ENCODE results near the gene ABHD11.

Gene ABHD11

DNA sequence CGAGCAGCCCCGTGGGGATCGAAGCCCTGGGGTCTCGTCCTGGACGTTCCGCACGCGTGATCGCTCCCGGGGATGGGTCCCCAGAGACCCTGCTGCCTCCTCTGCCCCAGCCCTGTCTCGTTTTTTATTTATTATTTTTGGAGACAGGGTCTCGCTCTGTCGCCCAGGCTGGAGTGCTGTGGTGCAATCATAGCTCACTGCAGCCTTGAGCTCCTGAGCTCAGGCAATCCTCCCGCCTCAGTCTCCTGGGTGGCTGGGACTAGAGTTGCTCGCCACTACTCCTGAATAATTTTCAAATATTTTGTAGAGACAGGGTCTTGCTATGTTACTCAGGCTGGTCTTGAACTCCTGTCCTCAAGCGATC, 18.8 kb downstream of the ABHD11 start:
- no peaks in the 10 kb centered on the region for H3K27me3 ChIP-seq (ENCODE audit: insufficient read depth, low read depth)
- peaks cover 22% of the 10 kb centered on the region for H3K79me2 ChIP-seq (ENCODE audit: insufficient read depth, low read depth)
- no peaks in the 10 kb centered on the region for H4K20me1 ChIP-seq (ENCODE audit: insufficient read depth)
- peaks cover 34% of the 10 kb centered on the region for H3K4me1 ChIP-seq (ENCODE audit: low read depth, poor library complexity, severe bottlenecking)
- H2AFZ ChIP-seq (ENCODE audit: low read depth): peak overlapping the region; percentile 90; the same call in 1 of the 2 replicates
- no peak overlapping the region for H3K27ac ChIP-seq
- H3K36me3 ChIP-seq (ENCODE audit: insufficient read depth): no peaks in the 10 kb centered on the region
- H3K4me2 ChIP-seq: peak overlapping the region; percentile 96
- no peak overlapping the region for H3K4me3 ChIP-seq (IDR thresholded peaks at IDR 0.05; ENCODE audit: insufficient read depth, low read depth, low read length)
- H3K9ac ChIP-seq: no peak overlapping the region
- no peak for TF ChIP-seq CTCF (conservative IDR thresholded peaks at IDR 0.05; ENCODE audit: low read depth, low read length)

DNA sequence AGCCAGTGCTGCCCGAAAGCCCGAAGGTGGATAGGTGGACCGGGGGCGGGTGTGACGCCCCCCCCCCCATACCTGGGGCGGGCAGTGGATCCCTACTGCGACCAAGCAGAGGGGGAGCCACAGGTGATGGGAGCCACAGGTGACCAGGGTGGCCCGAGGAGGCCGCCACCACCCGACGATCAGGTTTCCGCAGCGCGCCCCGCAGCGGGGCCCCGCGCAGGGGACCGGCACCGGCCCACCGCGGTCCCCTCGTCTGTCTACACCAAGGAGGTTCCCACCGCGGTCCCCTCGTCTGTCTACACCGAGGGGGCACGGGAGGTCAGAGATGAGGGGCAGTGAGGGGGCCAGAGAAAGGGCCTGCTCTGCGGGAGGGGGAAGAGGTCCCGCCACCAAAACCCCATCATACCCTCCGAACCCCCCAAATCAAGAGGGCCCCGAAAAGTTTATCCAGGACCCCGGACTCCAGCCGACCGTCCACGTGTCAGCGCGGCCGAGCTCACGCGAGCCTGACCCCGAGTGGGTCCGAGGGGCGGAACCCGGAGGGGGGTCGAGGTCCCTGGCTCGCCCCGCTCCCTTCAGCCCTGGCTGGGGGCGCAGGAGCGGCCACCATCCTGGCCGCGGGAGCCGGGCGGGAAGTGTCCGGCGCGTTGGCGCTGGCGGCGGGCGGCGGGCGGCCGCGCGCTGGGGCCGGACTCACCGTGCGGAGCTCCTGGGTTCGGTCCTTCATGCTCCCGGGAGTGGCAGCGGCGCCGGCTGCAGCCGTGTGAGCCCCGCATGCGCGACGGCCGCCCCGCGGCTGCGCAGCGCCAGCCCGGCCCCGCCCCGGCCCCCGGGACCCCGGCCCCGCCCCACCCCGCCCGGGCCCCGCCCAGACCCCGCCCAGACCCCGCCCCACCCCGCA, 19.4 kb downstream of the ABHD11 start, which contains the start of gene STX1A:
TSS of gene STX1A (minus strand) at position 765 of the 901 bp plus-strand sequence. CDS start at position 727, 38 bp downstream.
- Histone ChIP-seq H3K4me3 (IDR thresholded peaks at IDR 0.05; ENCODE audit: insufficient read depth, low read depth, low read length) (no peak within 1 kb of the TSS), H3K79me2 (ENCODE audit: insufficient read depth, low read depth) (peaks cover 28% of the 10 kb centered on the region), H3K27me3 (ENCODE audit: insufficient read depth, low read depth) (no peaks in the 10 kb centered on the region), H2AFZ (ENCODE audit: low read depth) (peak within 1 kb of the TSS; percentile 90), H3K4me2 (peak within 1 kb of the TSS; percentile 96), H3K36me3 (ENCODE audit: insufficient read depth) (no peaks in the 10 kb centered on the region), H3K4me1 (ENCODE audit: low read depth, poor library complexity, severe bottlenecking) (peaks cover 40% of the 10 kb centered on the region), H4K20me1 (ENCODE audit: insufficient read depth) (no peaks in the 10 kb centered on the region), H3K27ac (no peak within 1 kb of the TSS), H3K9ac (peak within 1 kb of the TSS; percentile 77)
- no peak for TF ChIP-seq CTCF (conservative IDR thresholded peaks at IDR 0.05; ENCODE audit: low read depth, low read length)

DNA sequence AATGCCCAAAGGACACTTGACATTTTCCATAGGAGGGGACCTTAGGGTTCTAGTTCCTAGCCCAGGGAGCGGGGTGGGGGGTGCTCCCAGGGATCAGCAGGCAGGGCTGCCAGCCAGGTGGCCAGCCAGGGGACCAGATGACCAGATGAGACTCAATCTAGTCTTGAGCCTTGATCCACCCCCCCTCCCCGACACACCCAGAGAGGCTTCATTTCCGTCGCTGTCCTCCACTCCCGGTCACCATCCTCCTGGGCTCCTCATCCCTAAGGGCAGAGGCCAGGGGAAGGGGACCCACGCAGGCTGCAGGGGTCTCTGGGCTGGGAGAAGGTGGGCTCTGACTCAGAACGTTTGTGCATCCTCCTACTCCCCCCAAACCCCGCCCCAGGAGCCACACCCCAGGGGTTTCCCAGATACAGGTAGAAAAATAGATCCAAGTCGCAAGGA, 20.1 kb downstream of the ABHD11 start:
- Histone ChIP-seq H2AFZ (ENCODE audit: low read depth) (peak overlapping the region; percentile 85; the same call in 1 of the 2 replicates), H3K4me3 (IDR thresholded peaks at IDR 0.05; ENCODE audit: insufficient read depth, low read depth, low read length) (no peak overlapping the region), H3K4me1 (ENCODE audit: low read depth, poor library complexity, severe bottlenecking) (peaks cover 40% of the 10 kb centered on the region), H3K4me2 (peak overlapping the region; percentile 94), H3K79me2 (ENCODE audit: insufficient read depth, low read depth) (peaks cover 31% of the 10 kb centered on the region), H4K20me1 (ENCODE audit: insufficient read depth) (no peaks in the 10 kb centered on the region), H3K27me3 (ENCODE audit: insufficient read depth, low read depth) (no peaks in the 10 kb centered on the region), H3K36me3 (ENCODE audit: insufficient read depth) (no peaks in the 10 kb centered on the region), H3K27ac (no peak overlapping the region), H3K9ac (peak overlapping the region; percentile 77; the same call in 1 of the 2 replicates)
- TF ChIP-seq CTCF (conservative IDR thresholded peaks at IDR 0.05; ENCODE audit: low read depth, low read length): no peak

DNA sequence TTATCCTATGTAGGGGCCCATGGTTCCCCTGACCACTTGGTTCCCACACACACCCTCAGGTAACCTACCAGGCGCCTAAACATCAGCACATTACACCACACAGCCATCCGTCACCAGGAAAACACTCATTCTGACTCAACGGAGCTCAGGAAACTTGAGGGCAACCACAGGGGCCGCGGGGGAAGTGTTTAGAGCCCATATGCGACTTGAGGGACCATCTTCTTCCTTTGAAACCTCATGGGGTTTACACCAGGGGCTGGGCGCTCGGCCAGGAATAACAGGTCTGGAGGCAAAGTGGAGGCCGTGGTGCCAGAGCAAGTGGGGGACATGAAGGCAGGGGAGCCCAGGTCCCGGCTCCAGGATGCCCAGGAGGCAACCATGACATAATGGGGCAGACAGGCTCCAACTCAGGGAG, 20.6 kb downstream of the ABHD11 start:
- Histone ChIP-seq H3K4me2 (peak overlapping the region; percentile 94), H3K36me3 (ENCODE audit: insufficient read depth) (no peaks in the 10 kb centered on the region), H4K20me1 (ENCODE audit: insufficient read depth) (no peaks in the 10 kb centered on the region), H3K27me3 (ENCODE audit: insufficient read depth, low read depth) (no peaks in the 10 kb centered on the region), H3K9ac (no peak overlapping the region; the same call in 1 of the 2 replicates), H3K27ac (no peak overlapping the region), H3K4me1 (ENCODE audit: low read depth, poor library complexity, severe bottlenecking) (peaks cover 40% of the 10 kb centered on the region), H3K79me2 (ENCODE audit: insufficient read depth, low read depth) (peaks cover 31% of the 10 kb centered on the region), H2AFZ (ENCODE audit: low read depth) (no peak overlapping the region), H3K4me3 (IDR thresholded peaks at IDR 0.05; ENCODE audit: insufficient read depth, low read depth, low read length) (no peak overlapping the region)
- TF ChIP-seq CTCF (conservative IDR thresholded peaks at IDR 0.05; ENCODE audit: low read depth, low read length): no peak

All from KMS-11 (cell line).